ENCODE results near the gene SCRN2.

The SCRN2 gene

GRCh38 chr17:47840742-47841487, at the start of gene SCRN2:
TSS of gene SCRN2 (minus strand) at chr17:47841273. CDS start at chr17:47840843, 430 bp downstream.
- Histone ChIP-seq H3K4me3 (ENCODE audit: low read depth, low read length) (peak within 1 kb of the TSS; percentile 95), H3K27me3 (ENCODE audit: insufficient read depth, low read depth, severe bottlenecking) (no peaks in the 10 kb centered on the region), H3K9me3 (ENCODE audit: severe bottlenecking) (no peaks in the 10 kb centered on the region), H3K27ac (peak within 1 kb of the TSS; percentile 79), H3K36me3 (peaks cover 38% of the 10 kb centered on the region)
- DNase-seq: peak; percentile 97
- peak; percentile 98 for TF ChIP-seq CTCF (IDR thresholded peaks at IDR 0.05; ENCODE audit: low read depth, low read length)

GRCh38 chr17:47889734-47890529, 48.9 kb upstream of the SCRN2 start:
- no peaks in the 10 kb centered on the region for H3K27me3 ChIP-seq (ENCODE audit: insufficient read depth, low read depth, severe bottlenecking)
- peak; percentile 95 for DNase-seq

DNA sequence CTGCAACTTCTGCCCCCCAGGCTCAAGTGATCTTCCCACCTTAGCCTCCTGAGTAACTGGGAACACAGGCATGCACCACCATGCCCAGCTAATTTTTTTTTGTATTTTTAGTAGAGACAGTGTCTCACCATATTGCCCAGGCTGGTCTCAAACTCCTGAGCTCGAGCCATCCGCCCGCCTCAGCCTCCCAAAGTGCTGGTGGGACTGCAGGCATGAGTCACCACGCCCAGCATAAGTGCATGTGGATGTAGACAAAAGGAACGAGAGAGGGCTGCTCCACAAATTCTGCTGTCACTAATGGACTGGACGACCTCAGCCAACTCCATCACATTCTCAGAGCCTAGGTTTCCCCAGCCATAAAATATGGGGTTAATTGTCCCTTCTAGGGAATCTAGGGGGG, 47.2 kb upstream of the SCRN2 start:
- no peaks in the 10 kb centered on the region for H3K27me3 ChIP-seq (ENCODE audit: insufficient read depth, low read depth, severe bottlenecking)
- no peak for TF ChIP-seq CTCF (IDR thresholded peaks at IDR 0.05; ENCODE audit: low read depth, low read length)
- no peak for DNase-seq
- no peaks in the 10 kb centered on the region for H3K9me3 ChIP-seq (ENCODE audit: severe bottlenecking)
- no peaks in the 10 kb centered on the region for H3K36me3 ChIP-seq
- no peak overlapping the region for H3K4me3 ChIP-seq (ENCODE audit: low read depth, low read length)
- no peak overlapping the region for H3K27ac ChIP-seq

More at GRCh38 chr17:47889734-47890529, 48.9 kb upstream of the SCRN2 start:
- Histone ChIP-seq H3K4me3 (ENCODE audit: low read depth, low read length) (no peak overlapping the region), H3K36me3 (no peaks in the 10 kb centered on the region), H3K9me3 (ENCODE audit: severe bottlenecking) (no peaks in the 10 kb centered on the region), H3K27ac (no peak overlapping the region)
- TF ChIP-seq CTCF (IDR thresholded peaks at IDR 0.05; ENCODE audit: low read depth, low read length): peak; percentile 96

DNA sequence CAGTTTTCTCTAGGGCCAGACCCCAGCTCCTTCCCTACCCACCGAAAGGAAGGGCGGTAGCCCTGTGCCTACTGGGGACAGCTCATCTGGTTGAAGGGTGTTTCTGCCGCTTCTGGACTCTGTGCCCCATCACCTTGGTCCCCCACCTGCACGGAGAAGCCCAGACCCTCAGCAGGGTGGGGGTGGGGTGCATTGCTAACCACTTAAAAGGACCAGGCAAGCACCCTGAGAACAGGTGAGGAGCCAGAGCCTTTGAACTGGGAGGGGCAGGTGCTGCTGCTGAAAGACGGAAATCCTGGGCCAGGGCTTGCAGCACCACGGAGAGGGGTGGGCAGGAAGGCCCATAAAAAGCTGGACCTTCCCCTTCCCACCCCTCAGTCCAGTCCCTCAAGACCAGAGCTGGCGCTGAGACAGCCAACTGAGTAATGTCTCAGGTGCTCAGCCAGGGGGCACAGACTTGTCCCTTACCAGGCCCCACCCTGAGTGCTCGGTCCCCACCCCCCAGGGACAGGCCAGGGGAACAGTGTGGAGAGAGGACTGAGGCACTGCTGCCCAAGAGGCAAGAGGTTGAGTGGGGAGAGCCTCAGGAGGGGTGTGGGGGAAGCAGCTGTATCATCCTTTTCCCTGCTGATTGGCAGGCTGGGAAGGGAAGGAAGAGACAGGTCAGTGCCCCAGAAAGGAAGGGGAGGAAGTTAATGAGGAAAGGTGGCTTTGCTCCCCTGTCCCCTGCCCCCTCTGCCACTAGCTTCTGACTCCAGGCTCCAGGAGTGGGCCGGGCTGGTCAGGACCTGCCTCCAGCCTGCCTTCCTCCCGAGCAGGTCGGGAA, 44.0 kb upstream of the SCRN2 start:
- Histone ChIP-seq H3K36me3 (no peaks in the 10 kb centered on the region), H3K4me3 (ENCODE audit: low read depth, low read length) (no peak overlapping the region), H3K9me3 (ENCODE audit: severe bottlenecking) (no peaks in the 10 kb centered on the region), H3K27ac (no peak overlapping the region; the same call in 1 of the 2 replicates), H3K27me3 (ENCODE audit: insufficient read depth, low read depth, severe bottlenecking) (no peaks in the 10 kb centered on the region)
- DNase-seq: no peak
- no peak for TF ChIP-seq CTCF (IDR thresholded peaks at IDR 0.05; ENCODE audit: low read depth, low read length)

- DNase-seq: no peak
- Histone ChIP-seq H3K27me3 (ENCODE audit: insufficient read depth, low read depth, severe bottlenecking) (no peaks in the 10 kb centered on the region), H3K27ac (no peak overlapping the region), H3K36me3 (no peaks in the 10 kb centered on the region), H3K4me3 (ENCODE audit: low read depth, low read length) (no peak overlapping the region), H3K9me3 (ENCODE audit: severe bottlenecking) (no peaks in the 10 kb centered on the region)
- TF ChIP-seq CTCF (IDR thresholded peaks at IDR 0.05; ENCODE audit: low read depth, low read length): no peak
Measured at GRCh38 chr17:47884427-47884740, 43.3 kb upstream of the SCRN2 start.

Measured in WERI-Rb-1 (cell line).